NCI-H526 (cell line): ENCODE data around the gene ZBTB20.

Source experiments
- DNase-seq, 2 experiments: peaks; one replicate each; lab custom pipeline; 2025; lab: John Stamatoyannopoulos, UW

The ZBTB20 gene

GRCh38 chr3:114446600-114446999 is 700.5 kb downstream of the ZBTB20 start:
- peak in 1 of 2 experiments; percentile 43 for DNase-seq

GRCh38 chr3:114445233-114445632 is 701.9 kb downstream of the ZBTB20 start:
- no peak for DNase-seq

- no peak for DNase-seq
Observed at GRCh38 chr3:114444216-114444615, 702.9 kb downstream of the ZBTB20 start.

DNA sequence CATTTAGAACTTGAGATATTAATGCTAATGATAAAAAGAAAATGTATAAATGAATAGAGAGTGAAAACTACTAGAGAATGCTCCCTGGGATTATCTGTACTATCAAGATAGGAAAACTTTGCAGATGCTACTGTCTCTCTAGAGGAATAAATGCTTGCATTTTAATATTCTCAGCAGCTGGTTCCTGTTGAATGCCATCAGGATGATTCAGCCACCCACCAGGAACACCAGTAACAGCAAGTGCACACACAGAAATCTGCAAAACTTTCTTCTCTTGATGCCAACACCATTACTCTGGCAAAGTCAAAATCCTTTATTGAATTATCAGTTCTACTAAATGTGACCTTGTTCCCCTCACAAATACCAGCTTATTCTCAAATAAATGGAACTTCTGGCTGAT is 704.8 kb downstream of the ZBTB20 start:
- peak in 1 of 2 experiments; percentile 32 for DNase-seq

DNA sequence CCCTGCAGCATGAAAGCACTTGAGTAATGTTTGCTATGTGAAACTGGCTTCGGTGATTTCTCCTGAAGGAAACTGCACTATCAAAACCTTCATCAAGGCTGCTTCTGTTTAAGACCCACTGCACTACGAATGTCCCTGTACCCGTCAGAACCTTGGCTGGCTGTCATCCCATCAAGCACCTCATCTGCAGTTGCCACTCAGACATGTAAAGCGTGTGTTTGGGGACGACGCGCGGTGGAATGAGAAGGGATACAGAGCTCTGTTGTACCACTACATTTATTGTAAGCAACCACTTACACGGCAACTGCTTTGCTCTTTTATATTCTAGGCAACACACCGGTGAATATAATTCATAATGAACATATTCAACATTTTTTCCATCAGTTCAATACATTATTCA is 705.7 kb downstream of the ZBTB20 start:
- DNase-seq: peak; percentile 38 to 70

- peak; percentile 29 to 41 for DNase-seq
Observed at GRCh38 chr3:114440700-114441099, 706.4 kb downstream of the ZBTB20 start.

GRCh38 chr3:114439284-114439683 is 707.8 kb downstream of the ZBTB20 start:
- DNase-seq: no peak

DNA sequence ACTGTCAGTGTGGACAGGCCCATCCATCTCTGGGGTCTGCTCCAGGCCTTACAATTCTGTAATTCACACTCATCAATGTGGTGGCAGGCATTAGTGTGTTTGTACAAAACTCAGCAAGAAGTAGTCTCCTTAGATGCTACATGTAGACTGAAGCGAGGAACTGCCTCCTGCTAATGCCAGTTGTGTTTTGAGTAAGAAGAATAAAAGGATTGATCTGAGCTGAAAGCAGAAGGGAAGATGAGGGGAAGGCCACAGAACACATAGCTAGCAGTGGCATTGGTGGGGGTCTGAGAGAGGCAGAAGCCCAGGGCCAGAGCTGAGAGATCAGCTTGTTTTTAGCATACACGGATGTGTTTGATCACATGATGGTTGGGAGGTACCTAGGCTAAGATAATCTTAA is 709.2 kb downstream of the ZBTB20 start:
- DNase-seq: no peak

DNA sequence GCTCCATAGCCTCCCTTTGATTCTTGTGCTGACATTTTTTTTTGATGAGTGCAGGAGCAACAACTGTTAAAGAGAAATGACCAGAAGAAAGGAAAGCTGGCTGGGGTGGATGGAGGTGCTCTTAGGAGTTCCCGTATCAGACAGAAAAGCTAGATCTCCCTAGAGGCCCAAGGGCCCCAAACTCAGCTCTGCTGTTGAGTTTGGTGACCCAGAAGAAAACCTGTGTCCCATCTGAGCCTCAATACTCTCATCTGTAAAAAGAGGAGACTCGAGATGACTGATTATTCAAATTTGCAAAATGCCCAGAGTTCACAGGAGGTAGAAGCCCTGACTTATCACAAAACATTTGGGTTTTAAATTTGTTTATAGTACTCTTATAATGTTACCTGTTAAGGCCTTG is 710.9 kb downstream of the ZBTB20 start:
- no peak for DNase-seq

DNA sequence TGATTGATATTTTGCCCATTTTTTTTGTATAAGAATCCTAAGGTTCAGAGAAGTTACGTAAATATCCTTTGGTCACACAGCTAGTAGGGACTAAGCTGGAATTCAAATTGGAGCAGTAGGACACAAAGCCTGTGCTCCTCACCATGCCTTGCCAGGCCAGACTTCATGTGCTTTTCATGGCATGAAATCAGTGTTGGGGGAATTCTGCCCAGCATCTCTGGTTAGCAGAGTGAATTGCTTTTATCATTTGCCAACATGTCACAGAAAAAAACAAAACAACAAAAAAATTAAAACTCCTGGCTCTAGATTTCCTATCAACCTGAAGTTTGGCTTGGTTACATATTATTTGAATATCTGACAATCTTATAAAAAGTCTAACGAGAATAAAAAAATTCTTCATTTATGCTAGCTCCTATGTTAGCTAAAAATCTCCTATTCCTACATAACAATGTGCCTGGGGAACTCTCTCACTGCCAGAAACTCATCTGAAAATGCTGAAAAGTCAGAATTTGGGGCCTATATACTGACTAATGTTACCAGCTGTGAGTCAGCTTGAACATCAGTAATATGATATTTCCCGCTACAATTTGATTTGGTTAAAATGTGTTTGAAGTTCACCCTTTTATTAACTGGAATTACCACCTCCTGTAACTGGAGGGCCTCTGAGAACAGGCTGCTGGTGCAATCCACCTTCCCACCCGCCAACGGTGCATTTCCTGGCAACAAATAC is 711.5 kb downstream of the ZBTB20 start:
- DNase-seq: peak in 1 of 2 experiments; percentile 42

DNA sequence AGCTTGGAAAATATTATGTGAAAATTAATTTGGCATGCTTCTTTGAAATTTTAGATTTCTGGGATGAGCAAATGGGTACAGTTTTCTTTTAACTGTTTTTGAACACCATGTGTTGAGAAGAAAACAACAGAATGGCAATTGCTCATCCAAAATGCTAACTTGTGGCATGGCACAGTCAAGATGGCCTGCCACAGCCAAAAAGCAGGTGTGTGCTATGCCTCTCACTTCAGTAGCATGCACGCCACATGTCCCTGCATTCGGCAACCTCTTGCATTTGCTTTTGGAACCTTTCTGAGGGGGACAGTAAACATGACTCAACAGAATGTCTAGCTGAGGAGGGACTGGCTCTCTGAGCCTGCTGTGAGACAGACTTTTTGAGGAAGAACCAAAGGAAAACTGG is 714.8 kb downstream of the ZBTB20 start:
- no peak for DNase-seq

GRCh38 chr3:114428044-114428595 is 719.0 kb downstream of the ZBTB20 start:
- DNase-seq: no peak

DNA sequence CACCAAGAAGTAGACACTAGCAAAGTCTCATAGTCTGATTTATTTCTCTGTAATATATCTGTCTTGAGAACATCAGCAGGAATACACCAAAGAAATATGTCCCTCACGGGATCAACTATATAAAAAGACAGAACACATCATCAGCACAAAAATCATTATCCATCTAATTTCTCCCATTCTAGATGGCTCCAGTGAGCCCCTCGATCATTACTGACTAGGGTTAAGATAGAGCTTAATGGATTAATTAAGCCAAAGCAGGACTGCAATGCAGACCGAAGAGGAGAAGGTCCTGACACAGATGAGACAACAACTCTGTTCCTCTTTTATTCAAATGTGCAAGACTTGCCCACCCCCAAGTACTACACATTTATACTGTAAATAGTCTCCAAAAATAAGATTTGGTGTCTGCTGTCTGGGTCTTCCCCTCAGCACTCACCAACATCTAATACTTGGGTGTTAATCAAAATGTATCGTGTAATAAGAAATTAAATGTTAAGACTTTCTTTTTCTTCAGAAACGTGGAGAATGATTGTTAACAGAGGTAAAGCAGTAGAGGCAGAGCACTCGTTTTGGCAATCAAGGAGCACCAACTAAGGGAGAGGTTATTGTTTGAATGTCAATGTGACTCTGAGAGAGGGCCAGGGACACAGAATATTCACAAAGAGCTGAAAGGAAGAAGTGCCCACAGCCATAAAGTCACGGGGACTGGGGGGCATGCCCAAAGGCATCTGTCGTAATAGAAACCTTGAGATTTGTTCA is 719.6 kb downstream of the ZBTB20 start:
- no peak for DNase-seq

DNA sequence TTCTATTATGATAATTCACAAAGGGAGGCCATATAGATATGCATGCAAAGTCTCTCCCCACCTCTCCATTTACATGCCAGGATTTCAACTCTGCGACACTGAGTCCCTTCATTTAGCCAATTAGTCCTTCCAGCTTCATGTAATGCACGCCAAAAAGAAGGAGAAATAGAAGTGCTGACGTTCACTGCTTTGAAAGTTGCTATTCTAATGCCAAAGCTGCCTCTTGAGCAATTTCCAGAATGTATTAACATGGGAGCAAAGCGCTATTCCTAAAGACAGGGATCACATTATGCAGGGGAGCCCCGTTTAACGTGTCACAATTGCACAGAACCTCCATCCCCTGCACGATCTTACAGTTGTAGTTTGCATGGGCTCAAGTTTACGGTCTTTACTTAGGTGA is 722.8 kb downstream of the ZBTB20 start:
- DNase-seq: peak; percentile 48 to 64

DNA sequence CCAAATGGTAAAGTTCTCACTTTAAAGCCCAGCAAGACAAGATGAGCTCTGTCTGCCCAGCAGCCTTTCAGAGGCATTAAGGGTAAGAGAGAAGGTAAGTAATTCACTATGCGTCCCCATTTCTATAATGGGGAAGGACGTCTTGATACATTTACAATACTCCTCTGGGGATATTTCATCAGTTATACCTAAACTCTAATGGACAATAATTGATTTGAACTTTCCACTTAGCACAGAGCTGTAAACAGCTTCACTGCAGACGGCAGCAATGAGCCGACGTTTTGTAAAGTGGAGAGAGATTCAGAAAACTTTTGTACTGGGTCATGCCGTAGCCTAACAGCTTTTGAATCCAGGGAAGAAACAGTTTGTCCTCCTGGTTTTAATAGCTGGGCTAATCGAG is 725.9 kb downstream of the ZBTB20 start:
- DNase-seq: no peak

DNA sequence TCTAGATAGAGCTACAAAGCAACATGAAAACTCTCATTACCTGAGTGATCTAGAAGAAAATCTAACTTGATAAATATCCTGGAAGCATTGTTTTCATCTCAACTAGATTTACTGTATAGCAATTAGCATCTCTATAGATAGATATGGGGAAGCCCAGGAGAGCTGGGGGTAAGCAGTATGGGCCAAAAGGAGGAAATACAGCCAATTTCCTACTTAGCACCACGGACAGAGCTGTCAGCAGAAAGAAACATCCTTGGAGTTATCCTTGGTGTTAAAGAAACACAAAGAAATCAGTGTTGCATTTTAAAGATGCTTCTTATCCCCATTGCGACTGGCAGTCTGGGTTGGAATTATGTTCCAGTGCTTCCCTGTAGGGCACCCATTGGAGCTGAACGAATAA is 727.0 kb downstream of the ZBTB20 start:
- no peak for DNase-seq

GRCh38 chr3:114418724-114419543 is 728.2 kb downstream of the ZBTB20 start:
- DNase-seq: peak; percentile 70 to 86

DNA sequence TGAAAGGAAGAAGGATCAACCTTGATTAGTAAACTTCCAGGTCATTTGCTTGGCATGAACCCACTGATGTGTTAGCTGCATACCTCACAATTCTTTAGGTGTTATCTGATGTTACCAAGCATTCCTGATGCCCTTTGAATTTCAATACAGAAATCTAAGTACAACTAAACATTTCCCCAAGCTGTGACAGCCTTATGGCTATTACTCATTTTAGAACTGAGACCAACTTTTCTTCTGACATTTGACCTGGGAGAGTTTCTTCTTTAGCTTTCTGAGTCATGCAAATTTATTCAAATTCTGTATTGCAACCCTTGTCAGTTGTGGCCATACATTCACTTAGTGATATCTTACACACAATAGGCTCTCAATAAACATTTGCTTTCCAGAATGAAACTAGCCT is 729.0 kb downstream of the ZBTB20 start:
- peak; percentile 59 to 66 for DNase-seq

DNA sequence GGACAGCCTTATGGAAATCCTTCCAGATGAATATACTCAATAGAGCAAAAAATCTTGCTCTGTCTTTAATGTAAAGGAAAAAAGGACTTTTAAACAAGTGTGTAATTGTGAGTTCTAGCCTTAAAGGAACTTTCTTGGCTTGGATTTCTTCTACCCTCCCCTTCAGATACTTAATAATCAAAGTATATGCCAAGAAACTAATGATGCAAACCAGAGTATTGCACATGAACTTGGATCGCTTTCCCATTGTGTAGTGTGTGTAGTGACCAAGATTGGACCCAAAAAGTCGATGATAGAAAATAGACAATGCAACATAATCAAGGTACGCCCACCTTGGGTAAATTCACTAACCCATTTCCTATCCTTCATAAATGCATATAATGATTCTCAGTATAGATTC is 729.4 kb downstream of the ZBTB20 start:
- peak in 1 of 2 experiments; percentile 35 for DNase-seq

GRCh38 chr3:114417265-114417664 is 729.8 kb downstream of the ZBTB20 start:
- DNase-seq: no peak

- no peak for DNase-seq
Observed at GRCh38 chr3:114411811-114412803, 735.0 kb downstream of the ZBTB20 start.
